ENCODE measurements around the gene TMEM266.

Gene TMEM266

DNA sequence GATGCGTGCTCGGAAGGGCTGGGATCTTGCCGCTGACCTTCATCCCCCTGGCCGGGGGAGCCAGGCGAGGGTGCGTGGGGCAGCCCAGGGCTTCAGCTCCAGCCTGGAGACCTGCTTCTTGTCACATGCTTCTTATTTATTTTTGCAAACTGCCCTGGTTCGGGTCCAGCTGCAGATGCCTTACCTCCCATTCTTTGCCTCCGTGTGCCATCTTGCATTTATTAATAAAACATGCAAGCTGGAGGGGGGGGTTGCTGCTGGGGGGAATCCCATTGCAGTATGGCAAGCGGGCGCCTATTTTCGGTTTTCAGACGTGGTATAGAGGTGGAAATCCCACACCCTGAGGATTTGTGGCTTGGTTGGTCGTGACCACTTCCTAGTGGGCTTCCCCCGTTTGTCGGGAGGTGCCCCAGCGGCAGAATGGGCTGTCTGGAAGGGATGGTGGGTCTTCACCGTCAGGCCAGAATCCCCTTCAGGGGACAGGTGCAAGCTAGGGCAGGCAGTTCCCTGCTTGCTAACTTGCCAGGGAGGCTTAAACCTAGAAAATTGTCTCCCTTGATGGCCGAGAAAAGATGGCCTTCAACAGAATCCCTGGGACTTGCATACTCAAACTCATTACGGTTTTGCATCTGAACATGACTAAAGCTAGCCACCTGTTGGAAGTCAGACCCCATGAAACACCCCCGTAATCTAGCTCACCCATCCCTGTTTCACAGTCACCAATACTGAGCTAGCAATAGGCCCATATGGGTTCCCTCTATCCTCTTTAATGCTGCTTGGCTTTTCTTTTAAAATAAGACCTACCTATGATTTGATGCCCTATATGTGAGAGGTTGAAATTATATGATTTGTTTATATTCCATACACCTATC is 569 bp downstream of the TMEM266 start:
- H3K27me3 ChIP-seq (ENCODE audit: low read length): no peaks in the 10 kb centered on the region
- no peaks in the 10 kb centered on the region for H3K9me3 ChIP-seq (ENCODE audit: insufficient read depth, low read length)
- H3K4me2 ChIP-seq (ENCODE audit: low read depth, low read length, poor library complexity, severe bottlenecking): peak overlapping the region; percentile 41
- H3K36me3 ChIP-seq (ENCODE audit: low read length): no peaks in the 10 kb centered on the region
- TF ChIP-seq, protein P1, sequence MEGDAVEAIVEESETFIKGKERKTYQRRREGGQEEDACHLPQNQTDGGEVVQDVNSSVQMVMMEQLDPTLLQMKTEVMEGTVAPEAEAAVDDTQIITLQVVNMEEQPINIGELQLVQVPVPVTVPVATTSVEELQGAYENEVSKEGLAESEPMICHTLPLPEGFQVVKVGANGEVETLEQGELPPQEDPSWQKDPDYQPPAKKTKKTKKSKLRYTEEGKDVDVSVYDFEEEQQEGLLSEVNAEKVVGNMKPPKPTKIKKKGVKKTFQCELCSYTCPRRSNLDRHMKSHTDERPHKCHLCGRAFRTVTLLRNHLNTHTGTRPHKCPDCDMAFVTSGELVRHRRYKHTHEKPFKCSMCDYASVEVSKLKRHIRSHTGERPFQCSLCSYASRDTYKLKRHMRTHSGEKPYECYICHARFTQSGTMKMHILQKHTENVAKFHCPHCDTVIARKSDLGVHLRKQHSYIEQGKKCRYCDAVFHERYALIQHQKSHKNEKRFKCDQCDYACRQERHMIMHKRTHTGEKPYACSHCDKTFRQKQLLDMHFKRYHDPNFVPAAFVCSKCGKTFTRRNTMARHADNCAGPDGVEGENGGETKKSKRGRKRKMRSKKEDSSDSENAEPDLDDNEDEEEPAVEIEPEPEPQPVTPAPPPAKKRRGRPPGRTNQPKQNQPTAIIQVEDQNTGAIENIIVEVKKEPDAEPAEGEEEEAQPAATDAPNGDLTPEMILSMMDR (IDR thresholded peaks at IDR 0.05; ENCODE audit: insufficient read depth, low read length, poor library complexity, severe bottlenecking): no peak
- no peak for TF ChIP-seq EZH2phosphoT487 (conservative IDR thresholded peaks at IDR 0.05; ENCODE audit: low read length)
- H3K4me3 ChIP-seq (ENCODE audit: insufficient read depth, low read length, poor library complexity, severe bottlenecking): no peak overlapping the region
- H3K9ac ChIP-seq (ENCODE audit: low read length): no peak overlapping the region
- H3K79me2 ChIP-seq (ENCODE audit: insufficient read depth, low read length): no peaks in the 10 kb centered on the region
- H3K27ac ChIP-seq (ENCODE audit: low read depth, low read length): no peak overlapping the region
- no peaks in the 10 kb centered on the region for H4K20me1 ChIP-seq (ENCODE audit: low read depth, low read length)
- no peak overlapping the region for H2AFZ ChIP-seq (ENCODE audit: low read depth, low read length, severe bottlenecking)
- H3K9me2 ChIP-seq (replicated peaks; ENCODE audit: insufficient read depth, low read length): no peaks in the 10 kb centered on the region
- H3F3A ChIP-seq (ENCODE audit: insufficient read depth): no peaks in the 10 kb centered on the region

DNA sequence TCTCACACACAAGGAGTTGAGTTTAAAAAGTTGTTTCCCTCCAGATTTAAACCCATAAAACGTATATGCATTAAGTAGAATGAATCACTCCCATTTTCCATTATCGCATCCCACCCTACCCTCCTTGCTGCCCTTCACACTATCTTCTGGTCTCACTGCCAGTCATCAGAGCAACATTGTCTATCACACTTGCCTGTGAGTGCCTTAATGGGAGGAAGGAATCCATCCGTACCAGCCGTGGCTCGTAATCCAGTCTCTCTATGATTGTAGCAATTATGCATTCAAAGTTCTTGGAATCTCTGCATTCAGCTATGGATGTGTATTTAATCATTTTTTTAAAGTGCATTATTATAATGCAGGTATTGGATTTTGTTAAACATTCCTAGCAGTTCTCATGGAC is 1.9 kb downstream of the TMEM266 start:
- Histone ChIP-seq H3K36me3 (ENCODE audit: low read length) (no peaks in the 10 kb centered on the region), H3K27ac (ENCODE audit: low read depth, low read length) (no peak overlapping the region), H3F3A (ENCODE audit: insufficient read depth) (no peaks in the 10 kb centered on the region), H3K9me3 (ENCODE audit: insufficient read depth, low read length) (no peaks in the 10 kb centered on the region), H3K4me3 (ENCODE audit: insufficient read depth, low read length, poor library complexity, severe bottlenecking) (no peak overlapping the region), H4K20me1 (ENCODE audit: low read depth, low read length) (no peaks in the 10 kb centered on the region), H3K9ac (ENCODE audit: low read length) (no peak overlapping the region), H2AFZ (ENCODE audit: low read depth, low read length, severe bottlenecking) (no peak overlapping the region), H3K27me3 (ENCODE audit: low read length) (no peaks in the 10 kb centered on the region), H3K9me2 (replicated peaks; ENCODE audit: insufficient read depth, low read length) (no peaks in the 10 kb centered on the region), H3K79me2 (ENCODE audit: insufficient read depth, low read length) (no peaks in the 10 kb centered on the region), H3K4me2 (ENCODE audit: low read depth, low read length, poor library complexity, severe bottlenecking) (no peak overlapping the region)
- no peak for TF ChIP-seq EZH2phosphoT487 (conservative IDR thresholded peaks at IDR 0.05; ENCODE audit: low read length)
- TF ChIP-seq, protein P1 (IDR thresholded peaks at IDR 0.05; ENCODE audit: insufficient read depth, low read length, poor library complexity, severe bottlenecking): no peak

DNA sequence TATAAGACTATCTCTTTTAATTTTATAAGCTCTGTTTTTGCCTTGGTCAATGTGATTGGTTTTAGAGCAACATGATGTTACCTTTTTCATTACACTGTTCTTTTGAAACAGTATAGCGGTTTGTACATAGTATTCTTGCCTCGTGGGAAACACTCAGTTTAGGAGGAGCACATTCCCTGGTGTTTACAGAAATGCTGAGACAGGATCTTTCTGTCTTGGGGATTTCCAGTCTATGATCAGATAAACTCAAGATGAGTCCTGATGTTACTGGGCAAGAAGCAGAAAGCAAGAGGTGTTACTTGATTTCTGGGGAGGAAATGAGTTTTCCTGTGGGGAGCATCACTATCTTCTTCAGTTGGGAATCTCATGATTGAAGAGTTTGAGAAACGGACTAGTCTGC is 2.5 kb downstream of the TMEM266 start:
- no peak for TF ChIP-seq EZH2phosphoT487 (conservative IDR thresholded peaks at IDR 0.05; ENCODE audit: low read length)
- TF ChIP-seq, protein P1 (IDR thresholded peaks at IDR 0.05; ENCODE audit: insufficient read depth, low read length, poor library complexity, severe bottlenecking): no peak
- H3K4me2 ChIP-seq (ENCODE audit: low read depth, low read length, poor library complexity, severe bottlenecking): no peak overlapping the region

More for the DNA sequence above, 2.5 kb downstream of the TMEM266 start:
- Histone ChIP-seq H3K27ac (ENCODE audit: low read depth, low read length) (no peak overlapping the region), H3K4me3 (ENCODE audit: insufficient read depth, low read length, poor library complexity, severe bottlenecking) (no peak overlapping the region), H3K9me2 (replicated peaks; ENCODE audit: insufficient read depth, low read length) (no peaks in the 10 kb centered on the region), H3K36me3 (ENCODE audit: low read length) (no peaks in the 10 kb centered on the region), H3F3A (ENCODE audit: insufficient read depth) (no peaks in the 10 kb centered on the region), H3K9ac (ENCODE audit: low read length) (no peak overlapping the region), H4K20me1 (ENCODE audit: low read depth, low read length) (no peaks in the 10 kb centered on the region), H3K79me2 (ENCODE audit: insufficient read depth, low read length) (no peaks in the 10 kb centered on the region), H3K27me3 (ENCODE audit: low read length) (no peaks in the 10 kb centered on the region), H2AFZ (ENCODE audit: low read depth, low read length, severe bottlenecking) (no peak overlapping the region), H3K9me3 (ENCODE audit: insufficient read depth, low read length) (no peaks in the 10 kb centered on the region)
